ENCODE data around the gene COL4A2. TPM values are rescaled to one million over a fixed set of nuclear protein-coding genes. Genes with fewer than 3 reads are reported as not detected.

The COL4A2 gene
- total RNA-seq, 4 donors from 2014 or later = 43.0 to 72.7 (median 53.5) TPM

DNA sequence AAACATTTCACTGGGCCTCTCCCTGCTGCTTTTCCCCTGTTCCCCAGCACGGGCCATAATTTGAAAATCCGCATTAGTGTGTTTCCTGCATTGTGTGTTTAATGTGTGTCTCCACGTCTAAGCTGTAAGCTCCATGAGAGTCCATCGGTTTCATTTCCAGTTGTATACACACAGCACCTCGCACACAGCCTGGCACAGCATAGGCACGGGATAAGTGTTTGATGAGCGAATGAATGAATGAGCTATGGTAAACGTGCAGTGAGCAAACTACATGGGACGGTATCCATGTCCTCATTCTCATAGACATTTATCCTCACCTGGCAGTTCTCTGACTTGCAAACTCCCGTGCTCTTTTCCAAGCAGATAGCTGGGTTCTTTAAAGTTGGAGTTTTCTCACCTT, 148.4 kb downstream of the COL4A2 start:
- 77% methylated on average over 10 of the region's 10 CpGs for WGBS
- Histone ChIP-seq H3K4me1 (peaks cover 4% of the 10 kb centered on the region), H3K36me3 (peaks cover 9% of the 10 kb centered on the region), H3K27me3 (no peaks in the 10 kb centered on the region), H3K27ac (no peak overlapping the region), H3K4me3 (no peak overlapping the region), H3K9me3 (no peaks in the 10 kb centered on the region)
- TF ChIP-seq POLR2A (IDR thresholded peaks at IDR 0.05) (no peak), CTCF (IDR thresholded peaks at IDR 0.05) (no peak), POLR2AphosphoS5 (IDR thresholded peaks at IDR 0.05) (no peak), EP300 (IDR thresholded peaks at IDR 0.05) (no peak)
- no peak for DNase-seq (ENCODE audit: low spot score in 2 of 2)

- WGBS = 9% methylated on average over 10 of the region's 10 CpGs
- peaks cover 8% of the 10 kb centered on the region for H3K36me3 ChIP-seq
- H3K27me3 ChIP-seq = no peaks in the 10 kb centered on the region
- DNase-seq (ENCODE audit: low spot score in 2 of 2) = no peak
- H3K9me3 ChIP-seq = no peaks in the 10 kb centered on the region
- H3K27ac ChIP-seq = no peak overlapping the region
- H3K4me3 ChIP-seq = no peak overlapping the region
- peaks cover 4% of the 10 kb centered on the region for H3K4me1 ChIP-seq
- TF ChIP-seq POLR2AphosphoS5 (IDR thresholded peaks at IDR 0.05) = peak in 1 of 3 donors; percentile 10
- TF ChIP-seq CTCF (IDR thresholded peaks at IDR 0.05) = peak in 1 of 2 donors; percentile 66
- TF ChIP-seq EP300 (IDR thresholded peaks at IDR 0.05) = no peak
- no peak for TF ChIP-seq POLR2A (IDR thresholded peaks at IDR 0.05)
Measured at GRCh38 chr13:110455941-110456340, 148.9 kb downstream of the COL4A2 start.

GRCh38 chr13:110456550-110456949, 149.5 kb downstream of the COL4A2 start:
- H3K36me3 ChIP-seq = peaks cover 8% of the 10 kb centered on the region
- H3K27ac ChIP-seq = no peak overlapping the region
- no peaks in the 10 kb centered on the region for H3K9me3 ChIP-seq
- WGBS = 88% methylated on average over 6 of the region's 18 CpGs
- TF ChIP-seq POLR2A (IDR thresholded peaks at IDR 0.05) (no peak), CTCF (IDR thresholded peaks at IDR 0.05) (no peak), EP300 (IDR thresholded peaks at IDR 0.05) (no peak), POLR2AphosphoS5 (IDR thresholded peaks at IDR 0.05) (no peak)
- H3K4me3 ChIP-seq = no peak overlapping the region
- H3K27me3 ChIP-seq = no peaks in the 10 kb centered on the region
- H3K4me1 ChIP-seq = peaks cover 4% of the 10 kb centered on the region
- peak in 1 of 2 donors; percentile 46 for DNase-seq (ENCODE audit: low spot score in 2 of 2)

DNA sequence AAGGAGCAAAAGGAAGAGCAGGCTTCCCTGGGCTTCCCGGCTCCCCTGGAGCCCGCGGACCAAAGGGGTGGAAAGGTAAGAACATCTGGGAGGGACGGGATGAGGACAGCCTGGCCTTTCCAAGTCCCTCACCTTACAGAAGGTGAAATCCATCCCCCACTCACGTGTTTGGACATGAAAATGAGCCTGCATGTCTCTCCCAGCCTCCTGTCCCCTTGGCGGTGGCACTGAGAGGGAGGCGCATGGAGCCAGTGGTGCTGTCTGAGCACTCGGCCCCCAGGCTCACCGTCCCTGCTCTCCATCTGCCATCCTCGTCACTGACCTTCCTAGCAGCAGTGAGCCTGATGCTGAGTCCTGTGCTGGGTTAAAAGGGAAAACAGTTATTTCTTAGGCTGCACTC, 150.3 kb downstream of the COL4A2 start:
- WGBS = 92% methylated on average over 10 of the region's 10 CpGs
- Histone ChIP-seq H3K4me3 (no peak overlapping the region), H3K27ac (no peak overlapping the region), H3K36me3 (peaks cover 8% of the 10 kb centered on the region), H3K4me1 (peaks cover 4% of the 10 kb centered on the region), H3K27me3 (no peaks in the 10 kb centered on the region), H3K9me3 (no peaks in the 10 kb centered on the region)
- TF ChIP-seq POLR2AphosphoS5 (IDR thresholded peaks at IDR 0.05) (no peak), POLR2A (IDR thresholded peaks at IDR 0.05) (no peak), CTCF (IDR thresholded peaks at IDR 0.05) (no peak), EP300 (IDR thresholded peaks at IDR 0.05) (no peak)
- peak in 1 of 2 donors; percentile 41 for DNase-seq (ENCODE audit: low spot score in 2 of 2)

DNA sequence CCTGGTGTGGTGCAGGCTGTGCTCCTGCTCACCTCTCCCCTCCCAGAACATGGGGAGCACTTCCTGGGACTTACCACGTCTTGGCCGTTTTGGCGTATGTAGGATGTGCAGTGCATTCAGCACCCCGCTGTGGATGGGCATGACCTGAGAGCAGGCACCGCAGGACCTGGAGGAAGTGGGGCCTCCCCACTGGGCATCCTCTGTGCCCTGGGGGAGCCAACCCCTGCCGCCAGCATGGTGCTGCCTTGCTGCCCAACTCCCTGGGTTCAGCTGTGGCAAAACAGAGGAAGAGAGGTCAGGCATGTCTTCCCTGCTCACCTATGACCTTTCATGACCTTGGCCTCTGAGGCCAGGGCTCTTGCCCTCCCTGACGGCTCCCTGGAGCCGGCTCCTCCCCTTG, 150.9 kb downstream of the COL4A2 start:
- Histone ChIP-seq H3K27me3 (no peaks in the 10 kb centered on the region), H3K36me3 (peaks cover 8% of the 10 kb centered on the region), H3K4me3 (no peak overlapping the region), H3K4me1 (peaks cover 4% of the 10 kb centered on the region), H3K27ac (no peak overlapping the region), H3K9me3 (no peaks in the 10 kb centered on the region)
- WGBS = 77% methylated on average over 6 of the region's 8 CpGs
- TF ChIP-seq POLR2AphosphoS5 (IDR thresholded peaks at IDR 0.05) (no peak), POLR2A (IDR thresholded peaks at IDR 0.05) (no peak), CTCF (IDR thresholded peaks at IDR 0.05) (no peak), EP300 (IDR thresholded peaks at IDR 0.05) (no peak)
- DNase-seq (ENCODE audit: low spot score in 2 of 2) = no peak

All from suprapubic skin (tissue), 4 donors.